ENCODE results near the gene ATP2C2.

DNA sequence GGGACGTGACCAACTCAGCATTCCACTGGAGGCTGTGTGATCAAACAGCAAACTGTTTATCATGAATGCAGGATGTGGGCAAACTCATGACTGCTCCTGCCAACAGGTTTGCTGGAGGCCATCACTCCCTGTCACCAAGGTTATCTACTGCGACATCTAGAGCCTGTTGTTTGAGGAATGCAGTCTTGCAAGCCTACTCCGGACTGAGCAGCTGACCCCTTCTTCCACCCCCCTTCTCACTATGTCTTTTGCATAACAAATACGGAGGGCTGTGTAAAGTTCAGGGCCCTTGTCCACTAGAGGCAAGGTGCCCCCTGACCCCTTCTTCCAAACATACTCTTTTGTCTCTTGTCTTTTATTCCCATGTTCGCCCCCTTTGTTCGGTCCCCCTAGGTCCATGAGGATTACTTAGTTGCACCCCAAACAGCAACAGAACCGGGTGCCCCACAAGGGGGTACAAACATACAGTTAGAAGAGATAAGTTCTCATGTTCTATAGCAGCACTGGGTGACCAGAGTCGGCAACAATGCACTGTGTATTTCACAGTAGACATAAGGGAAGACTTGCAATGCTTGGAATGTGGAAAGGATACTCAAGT, 107.4 kb downstream of the ATP2C2 start:
- TF ChIP-seq CTCF (IDR thresholded peaks at IDR 0.05): no peak
- no peak for TF ChIP-seq POLR2A (IDR thresholded peaks at IDR 0.05)
